Middle frontal gyrus (tissue), 1 donor: Measurements from ENCODE around the gene KCNG2.

Experiments
- DNase-seq: peaks from one replicate; pipeline ENCODE4 v3.0.0-alpha.2; 2015; ENCODE audit warnings: low spot score; ENCODE audit errors: extremely low spot score

Gene KCNG2

GRCh38 chr18:79884294-79884962 is 86.7 kb downstream of the KCNG2 start:
- DNase-seq, result no peak

- no peak for DNase-seq
Observed at GRCh38 chr18:79884963-79885728, 87.4 kb downstream of the KCNG2 start.

GRCh38 chr18:79887181-79888000 is 89.7 kb downstream of the KCNG2 start:
- DNase-seq, result no peak

- no peak for DNase-seq
Observed at GRCh38 chr18:79888016-79888415, 90.3 kb downstream of the KCNG2 start.

GRCh38 chr18:79889569-79889968 is 91.8 kb downstream of the KCNG2 start:
- DNase-seq, result no peak

- no peak for DNase-seq
Observed at GRCh38 chr18:79890674-79891073, 92.9 kb downstream of the KCNG2 start.

- DNase-seq, result no peak
Observed at GRCh38 chr18:79896738-79897137, 99.0 kb downstream of the KCNG2 start.

- DNase-seq, result no peak
Observed at GRCh38 chr18:79897940-79898625, 100.3 kb downstream of the KCNG2 start.

GRCh38 chr18:79898952-79899608 is 101.3 kb downstream of the KCNG2 start:
- no peak for DNase-seq

- no peak for DNase-seq
Observed at GRCh38 chr18:79899609-79900445, 102.1 kb downstream of the KCNG2 start.

- DNase-seq, result no peak
Observed at GRCh38 chr18:79900610-79901570, 103.2 kb downstream of the KCNG2 start.

- no peak for DNase-seq
Observed at GRCh38 chr18:79901665-79902064, 103.9 kb downstream of the KCNG2 start.

GRCh38 chr18:79902075-79902474 is 104.3 kb downstream of the KCNG2 start:
- DNase-seq, result no peak

GRCh38 chr18:79902640-79903039 is 104.9 kb downstream of the KCNG2 start:
- no peak for DNase-seq

- no peak for DNase-seq
Observed at GRCh38 chr18:79903071-79903635, 105.4 kb downstream of the KCNG2 start.

GRCh38 chr18:79903787-79904356 is 106.1 kb downstream of the KCNG2 start:
- DNase-seq, result no peak

- DNase-seq, result no peak
Observed at GRCh38 chr18:79904357-79905147, 106.8 kb downstream of the KCNG2 start.
